Lung (tissue), 12 donors: Measurements from ENCODE around the gene TNIK. TPM values are rescaled to one million over a fixed set of nuclear protein-coding genes. Genes with fewer than 3 reads are reported as not detected.
"Not testable (repeated sequence)": the region's sequence is repeated elsewhere in the genome, so short reads cannot be mapped to it uniquely, and the experiment has no call there.

Experiments used
- ATAC-seq: fragments of 200-7000 bp; cut with Tn5 transposase; one replicate; pipeline ENCODE4 v1.9.1; 2020; ENCODE audit warnings: moderate number of reproducible peaks; ENCODE audit not compliant: insufficient read depth, low FRiP score
- DNase-seq, 3 donors: peaks; one replicate each; pipeline ENCODE4 v3.0.0-alpha.2; 2013 to 2017
- H3K27ac ChIP-seq, 2 donors: one replicate each; pipeline ENCODE4 v1.5.1; 2013; ENCODE audit warnings: mild to moderate bottlenecking in 2 of 2, moderate library complexity in 2 of 2, control low read depth in 1 of 2, inconsistent platforms in 1 of 2, low read depth in 1 of 2, low read length in 1 of 2
- H3K27me3 ChIP-seq, 3 donors: one replicate each; pipeline ENCODE4 v1.5.1; 2013; ENCODE audit warnings: low read length in 2 of 3; ENCODE audit not compliant: control insufficient read depth in 3 of 3, insufficient read depth in 3 of 3
- H3K36me3 ChIP-seq, 4 donors: one replicate each; pipeline ENCODE4 v1.5.1; 2013; ENCODE audit warnings: low read length in 4 of 4, mild to moderate bottlenecking in 1 of 4, moderate library complexity in 1 of 4; ENCODE audit not compliant: control insufficient read depth in 4 of 4, insufficient read depth in 4 of 4
- H3K4me1 ChIP-seq, 5 donors: one replicate each; pipeline ENCODE4 v1.5.1; 2013; ENCODE audit warnings: low read length in 5 of 5, mild to moderate bottlenecking in 2 of 5, moderate library complexity in 1 of 5; ENCODE audit not compliant: control insufficient read depth in 5 of 5, insufficient read depth in 5 of 5
- H3K4me3 ChIP-seq: one replicate; pipeline ENCODE4 v1.5.1; 2013; ENCODE audit warnings: mild to moderate bottlenecking, control low read depth, moderate library complexity
- H3K9ac ChIP-seq, 2 donors: one replicate each; pipeline ENCODE4 v1.5.1; 2013; ENCODE audit warnings: low read length in 2 of 2, control low read depth in 1 of 2; ENCODE audit not compliant: insufficient read depth in 1 of 2
- H3K9me3 ChIP-seq, 4 donors: one replicate each; pipeline ENCODE4 v1.5.1; 2013; ENCODE audit warnings: low read length in 3 of 4, mild to moderate bottlenecking in 1 of 4, moderate library complexity in 1 of 4; ENCODE audit not compliant: control insufficient read depth in 4 of 4, insufficient read depth in 3 of 4
- CTCF ChIP-seq: IDR thresholded peaks from 2 replicates; pipeline ENCODE4 v1.5.1; 2012; ENCODE audit warnings: mild to moderate bottlenecking; ENCODE audit errors: control extremely low read depth, extremely low read depth
- WGBS, 2 donors: extraction: QIAGEN DNeasy Blood & Tissue Kit; methylation state at CpG; one replicate each; pipeline ENCODE4 v1.1.7; 2013; 5-methylcytosine and 5-hydroxymethylcytosine counted together
- polyA plus RNA-seq, 2 donors: library from polyadenylated mRNA; stranded (reverse); fragments of 200-250 nt; gene quantifications; one replicate each; pipeline ENCODE4 v1.2.1, GENCODE V29; 2013
- total RNA-seq, 2 donors: library from RNA; depleted of rRNA in 1 of 2; stranded (reverse); fragments of >200 nt in 1 of 2; gene quantifications; one replicate each; pipeline ENCODE4 v1.2.1, GENCODE V29; 2014 to 2021
- donor health status: control.
- donor health status: control.
- donor health status: Bipolar disorder and iron deficiency.
- donor health status: healthy.
- donor health status: DM: yes; HTN: yes; CAD: no.

The TNIK gene
- total and polyA plus RNA-seq, 4 donors = 9.4 to 36.3 (median 14.3) TPM

- DNase-seq (no peak), ATAC-seq (no peak)
- H3K27ac ChIP-seq = no peak overlapping the region
- no peaks in the 10 kb centered on the region for H3K9me3 ChIP-seq
- H3K36me3 ChIP-seq = no peaks in the 10 kb centered on the region
- H3K9ac ChIP-seq = no peak overlapping the region
- H3K4me1 ChIP-seq = peaks cover 0 to 12% (median 6%) of the 10 kb centered on the region in 5 donors
- no peaks in the 10 kb centered on the region for H3K27me3 ChIP-seq
- no peak overlapping the region for H3K4me3 ChIP-seq
- no peak for TF ChIP-seq CTCF
These were observed 170.9 kb downstream of the TNIK start for GRCh38 chr3:171289291-171289690.

- 78 to 85% methylated on average over 3 of the region's 3 CpGs for WGBS, 2 donors
- not testable (repeated sequence) for DNase-seq, H3K27ac ChIP-seq, H3K9me3 ChIP-seq, H3K27me3 ChIP-seq, ATAC-seq, H3K4me3 ChIP-seq, H3K9ac ChIP-seq, H3K36me3 ChIP-seq
- peaks cover 0 to 18% (median 7%) of the 10 kb centered on the region in 5 donors for H3K4me1 ChIP-seq
These were observed 172.4 kb downstream of the TNIK start for GRCh38 chr3:171287761-171288160.

GRCh38 chr3:171286580-171287249 is 173.5 kb downstream of the TNIK start:
- TF ChIP-seq CTCF = no peak
- Histone ChIP-seq H3K36me3 (no peaks in the 10 kb centered on the region), H3K4me1 (peaks cover 0 to 26% (median 11%) of the 10 kb centered on the region in 5 donors), H3K4me3 (no peak overlapping the region), H3K27ac (no peak overlapping the region), H3K9ac (no peak overlapping the region), H3K9me3 (no peaks in the 10 kb centered on the region), H3K27me3 (no peaks in the 10 kb centered on the region)
- ATAC-seq (no peak), DNase-seq (no peak)
- 76 to 84% methylated on average over 1 of the region's 1 CpG for WGBS, 2 donors

DNA sequence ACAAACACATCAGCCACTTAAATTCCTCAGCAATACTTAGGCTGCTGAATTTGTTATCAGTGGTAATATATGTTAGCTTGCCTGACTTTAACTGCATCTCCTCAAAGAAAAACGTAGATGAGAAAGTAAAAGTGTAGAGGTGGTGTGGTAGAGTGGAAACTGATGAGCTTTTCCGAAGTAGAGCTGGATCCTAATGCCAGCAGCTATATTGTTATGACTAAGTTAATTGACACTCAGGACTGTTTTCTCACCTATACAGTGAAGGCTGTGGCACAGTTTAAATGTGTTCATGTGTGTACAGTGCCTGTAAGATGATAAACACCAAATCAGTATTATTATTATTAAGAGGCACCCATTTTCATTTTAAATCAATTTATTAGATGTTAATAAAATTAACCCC is 174.9 kb downstream of the TNIK start:
- 55 to 56% methylated on average over 2 of the region's 2 CpGs for WGBS, 2 donors
- no peak for DNase-seq
- Histone ChIP-seq H3K9ac (no peak overlapping the region), H3K9me3 (no peaks in the 10 kb centered on the region), H3K27ac (peak overlapping the region in 1 of 2 donors; percentile 36), H3K36me3 (no peaks in the 10 kb centered on the region), H3K4me3 (no peak overlapping the region), H3K4me1 (peaks cover 0 to 30% (median 12%) of the 10 kb centered on the region in 5 donors), H3K27me3 (no peaks in the 10 kb centered on the region)
- no peak for ATAC-seq
- TF ChIP-seq CTCF = no peak
